ENCODE data around the gene DTL. TPM values are rescaled to one million over a fixed set of nuclear protein-coding genes. Genes with fewer than 3 reads are reported as not detected.

DTL gene
- total RNA-seq, 1 donor from 2014 or later: 6.3 TPM

DNA sequence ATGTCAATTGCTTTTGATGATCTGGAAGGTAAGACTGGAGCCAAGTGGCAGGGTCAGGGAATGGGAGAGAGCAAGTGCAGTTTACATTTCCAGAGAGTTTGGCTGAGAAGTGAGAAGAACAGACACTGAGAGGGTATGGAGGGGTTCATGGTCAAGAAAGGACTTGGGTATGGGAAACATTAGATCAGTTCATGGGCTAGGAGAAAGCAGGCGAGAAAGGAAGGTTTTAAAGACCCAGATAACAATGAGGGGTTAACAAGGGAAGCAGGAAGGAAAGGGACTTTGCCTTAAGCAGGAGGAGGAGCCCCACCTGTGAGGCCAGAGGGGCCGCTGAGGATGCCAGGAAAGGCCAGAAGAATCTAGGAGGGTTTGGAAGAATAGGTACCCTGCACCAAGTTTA, 78.2 kb downstream of the DTL start:
- Histone ChIP-seq H4K20me1 (ENCODE audit: insufficient read depth, low read length) (no peaks in the 10 kb centered on the region), H3K9ac (ENCODE audit: low read length) (no peak overlapping the region), H2AFZ (ENCODE audit: low read depth, low read length) (no peak overlapping the region), H3K4me3 (ENCODE audit: insufficient read depth, low read depth, low read length) (no peak overlapping the region), H3K4me2 (ENCODE audit: low read length) (no peak overlapping the region), H3K9me3 (ENCODE audit: insufficient read depth, low read depth, low read length) (no peaks in the 10 kb centered on the region), H3K4me1 (ENCODE audit: insufficient read depth, low read length) (no peaks in the 10 kb centered on the region), H3K27ac (ENCODE audit: low read depth, low read length) (no peak overlapping the region), H3K36me3 (ENCODE audit: insufficient read depth, low read length) (no peaks in the 10 kb centered on the region), H3K79me2 (ENCODE audit: insufficient read depth, low read length) (no peaks in the 10 kb centered on the region), H3K27me3 (ENCODE audit: insufficient read depth, low read length) (no peaks in the 10 kb centered on the region)
- H3K4me1 Mint-ChIP-seq (ENCODE audit: low read depth, unreplicated experiment): no peaks in the 10 kb centered on the region
- no peak for FAIRE-seq
- H3K27me3 Mint-ChIP-seq (ENCODE audit: low read depth, unreplicated experiment): peaks cover 3% of the 10 kb centered on the region
- DNase-seq (ENCODE audit: low read depth): no peak
- H3K9me3 Mint-ChIP-seq (ENCODE audit: unreplicated experiment): no peaks in the 10 kb centered on the region
- no peak overlapping the region for H3K27ac Mint-ChIP-seq (ENCODE audit: unreplicated experiment)
- H3K4me3 Mint-ChIP-seq (ENCODE audit: unreplicated experiment): no peak overlapping the region
- TF ChIP-seq EZH2 (IDR thresholded peaks at IDR 0.05; ENCODE audit: insufficient read depth, low read length): no peak
- TF ChIP-seq, protein P1, sequence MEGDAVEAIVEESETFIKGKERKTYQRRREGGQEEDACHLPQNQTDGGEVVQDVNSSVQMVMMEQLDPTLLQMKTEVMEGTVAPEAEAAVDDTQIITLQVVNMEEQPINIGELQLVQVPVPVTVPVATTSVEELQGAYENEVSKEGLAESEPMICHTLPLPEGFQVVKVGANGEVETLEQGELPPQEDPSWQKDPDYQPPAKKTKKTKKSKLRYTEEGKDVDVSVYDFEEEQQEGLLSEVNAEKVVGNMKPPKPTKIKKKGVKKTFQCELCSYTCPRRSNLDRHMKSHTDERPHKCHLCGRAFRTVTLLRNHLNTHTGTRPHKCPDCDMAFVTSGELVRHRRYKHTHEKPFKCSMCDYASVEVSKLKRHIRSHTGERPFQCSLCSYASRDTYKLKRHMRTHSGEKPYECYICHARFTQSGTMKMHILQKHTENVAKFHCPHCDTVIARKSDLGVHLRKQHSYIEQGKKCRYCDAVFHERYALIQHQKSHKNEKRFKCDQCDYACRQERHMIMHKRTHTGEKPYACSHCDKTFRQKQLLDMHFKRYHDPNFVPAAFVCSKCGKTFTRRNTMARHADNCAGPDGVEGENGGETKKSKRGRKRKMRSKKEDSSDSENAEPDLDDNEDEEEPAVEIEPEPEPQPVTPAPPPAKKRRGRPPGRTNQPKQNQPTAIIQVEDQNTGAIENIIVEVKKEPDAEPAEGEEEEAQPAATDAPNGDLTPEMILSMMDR (IDR thresholded peaks at IDR 0.05; ENCODE audit: insufficient read depth, low read depth, low read length): no peak
- H3K36me3 Mint-ChIP-seq (ENCODE audit: low read depth, unreplicated experiment): no peaks in the 10 kb centered on the region

DNA sequence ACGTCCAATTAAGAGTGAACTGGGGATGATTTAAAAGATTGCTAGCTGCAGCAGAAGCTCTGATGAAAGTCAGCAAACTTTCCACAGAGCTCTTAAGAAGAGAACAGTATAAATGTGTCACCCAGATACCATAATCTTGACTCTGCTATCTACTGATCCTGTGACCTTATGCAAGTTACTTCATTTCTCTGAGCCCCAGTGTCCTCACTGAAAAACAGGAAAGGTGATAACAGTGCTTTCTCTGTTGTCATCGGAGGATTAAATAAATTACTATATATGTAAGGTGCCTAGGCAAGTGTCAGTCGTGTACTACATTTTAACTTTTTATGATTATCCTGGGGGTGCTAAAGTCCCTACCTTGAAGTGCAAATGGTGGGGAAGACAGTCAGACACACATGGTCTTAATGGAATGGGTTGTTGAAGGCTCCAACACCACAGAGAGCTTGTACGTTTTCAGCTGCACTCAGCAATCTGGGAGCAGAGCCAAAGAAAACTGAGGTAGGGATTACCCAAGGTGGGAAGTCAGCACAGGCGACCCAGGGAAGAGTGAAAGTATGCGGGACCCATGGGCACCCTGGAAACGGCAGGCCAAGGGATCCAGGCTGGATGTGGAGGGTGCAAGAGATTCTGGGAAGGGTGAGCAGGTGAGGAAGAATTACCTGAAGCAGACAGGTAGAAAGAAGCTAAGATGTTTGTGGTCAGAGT, 82.8 kb downstream of the DTL start:
- no peak for TF ChIP-seq EZH2 (IDR thresholded peaks at IDR 0.05; ENCODE audit: insufficient read depth, low read length)
- TF ChIP-seq, protein P1 (IDR thresholded peaks at IDR 0.05; ENCODE audit: insufficient read depth, low read depth, low read length): no peak
- Histone ChIP-seq H3K9ac (ENCODE audit: low read length) (no peak overlapping the region), H3K27me3 (ENCODE audit: insufficient read depth, low read length) (no peaks in the 10 kb centered on the region), H4K20me1 (ENCODE audit: insufficient read depth, low read length) (no peaks in the 10 kb centered on the region), H3K79me2 (ENCODE audit: insufficient read depth, low read length) (no peaks in the 10 kb centered on the region), H3K9me3 (ENCODE audit: insufficient read depth, low read depth, low read length) (no peaks in the 10 kb centered on the region), H3K36me3 (ENCODE audit: insufficient read depth, low read length) (no peaks in the 10 kb centered on the region), H3K27ac (ENCODE audit: low read depth, low read length) (no peak overlapping the region), H3K4me3 (ENCODE audit: insufficient read depth, low read depth, low read length) (no peak overlapping the region), H2AFZ (ENCODE audit: low read depth, low read length) (no peak overlapping the region), H3K4me1 (ENCODE audit: insufficient read depth, low read length) (no peaks in the 10 kb centered on the region), H3K4me2 (ENCODE audit: low read length) (no peak overlapping the region)
- H3K27ac Mint-ChIP-seq (ENCODE audit: unreplicated experiment): no peak overlapping the region
- peaks cover 7% of the 10 kb centered on the region for H3K27me3 Mint-ChIP-seq (ENCODE audit: low read depth, unreplicated experiment)
- no peaks in the 10 kb centered on the region for H3K9me3 Mint-ChIP-seq (ENCODE audit: unreplicated experiment)
- H3K4me1 Mint-ChIP-seq (ENCODE audit: low read depth, unreplicated experiment): no peaks in the 10 kb centered on the region
- peak; percentile 47 for DNase-seq (ENCODE audit: low read depth)
- H3K36me3 Mint-ChIP-seq (ENCODE audit: low read depth, unreplicated experiment): no peaks in the 10 kb centered on the region
- FAIRE-seq: no peak
- H3K4me3 Mint-ChIP-seq (ENCODE audit: unreplicated experiment): no peak overlapping the region

DNA sequence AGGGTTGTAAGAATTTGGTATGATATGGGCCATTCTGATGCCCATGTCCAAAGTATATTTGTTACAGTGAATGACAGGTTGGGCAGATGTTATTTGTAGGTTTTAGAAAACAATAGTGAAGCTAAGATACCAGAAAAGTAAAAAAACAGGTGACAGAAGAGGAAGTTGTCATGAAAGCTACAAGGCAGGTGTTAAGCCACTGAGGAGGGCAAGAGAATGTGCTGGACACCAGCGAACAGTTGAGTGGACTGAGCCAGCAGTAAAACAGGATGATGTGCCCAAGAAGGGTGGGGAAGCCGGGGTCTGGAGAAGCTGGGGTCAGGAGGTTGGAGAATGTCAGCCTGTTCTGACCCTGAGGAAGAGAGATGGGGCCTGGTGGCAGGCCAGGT, 83.3 kb downstream of the DTL start:
- H3K9me3 Mint-ChIP-seq (ENCODE audit: unreplicated experiment): no peaks in the 10 kb centered on the region
- H3K4me3 Mint-ChIP-seq (ENCODE audit: unreplicated experiment): no peak overlapping the region
- no peaks in the 10 kb centered on the region for H3K4me1 ChIP-seq (ENCODE audit: insufficient read depth, low read length)
- no peaks in the 10 kb centered on the region for H3K27me3 ChIP-seq (ENCODE audit: insufficient read depth, low read length)
- no peaks in the 10 kb centered on the region for H3K36me3 ChIP-seq (ENCODE audit: insufficient read depth, low read length)
- FAIRE-seq (no peak), DNase-seq (ENCODE audit: low read depth) (no peak)
- H3K36me3 Mint-ChIP-seq (ENCODE audit: low read depth, unreplicated experiment): no peaks in the 10 kb centered on the region
- no peak overlapping the region for H3K9ac ChIP-seq (ENCODE audit: low read length)
- H3K9me3 ChIP-seq (ENCODE audit: insufficient read depth, low read depth, low read length): no peaks in the 10 kb centered on the region
- peaks cover 7% of the 10 kb centered on the region for H3K27me3 Mint-ChIP-seq (ENCODE audit: low read depth, unreplicated experiment)
- H3K27ac ChIP-seq (ENCODE audit: low read depth, low read length): no peak overlapping the region
- no peak overlapping the region for H3K27ac Mint-ChIP-seq (ENCODE audit: unreplicated experiment)
- no peak overlapping the region for H2AFZ ChIP-seq (ENCODE audit: low read depth, low read length)
- no peaks in the 10 kb centered on the region for H3K4me1 Mint-ChIP-seq (ENCODE audit: low read depth, unreplicated experiment)
- TF ChIP-seq, protein P1 (IDR thresholded peaks at IDR 0.05; ENCODE audit: insufficient read depth, low read depth, low read length): no peak
- no peak for TF ChIP-seq EZH2 (IDR thresholded peaks at IDR 0.05; ENCODE audit: insufficient read depth, low read length)
- H3K4me3 ChIP-seq (ENCODE audit: insufficient read depth, low read depth, low read length): no peak overlapping the region
- no peaks in the 10 kb centered on the region for H4K20me1 ChIP-seq (ENCODE audit: insufficient read depth, low read length)
- H3K4me2 ChIP-seq (ENCODE audit: low read length): no peak overlapping the region
- no peaks in the 10 kb centered on the region for H3K79me2 ChIP-seq (ENCODE audit: insufficient read depth, low read length)

All from astrocyte (in vitro differentiated cells and primary cell).